Smooth muscle cell (in vitro differentiated cells): Measurements from ENCODE around the gene ABHD12B. TPM values are rescaled to one million over a fixed set of nuclear protein-coding genes. Genes with fewer than 3 reads are reported as not detected.

Source experiments
- DNase-seq: peaks from one replicate; lab custom pipeline; 2025; ENCODE audit not compliant: unreplicated experiment; lab: John Stamatoyannopoulos, UW
- H2AFZ ChIP-seq: fragments of 200-600 bp; sonication (generic); 2 replicates; pipeline ENCODE4 v1.6.0; 2016; ENCODE audit warnings: antibody characterized with exemption, low read depth, mild to moderate bottlenecking
- H3F3A ChIP-seq: fragments of 200-600 bp; sonication (generic); 2 replicates; pipeline ENCODE4 v1.6.0; 2017; ENCODE audit warnings: antibody characterized with exemption, low read depth
- H3K27ac ChIP-seq: fragments of 200-600 bp; sonication (generic); 2 replicates; pipeline ENCODE4 v1.5.1; 2016; ENCODE audit warnings: low read depth, mild to moderate bottlenecking
- H3K27me3 ChIP-seq: fragments of 200-600 bp; sonication (generic); 2 replicates; pipeline ENCODE4 v1.6.1; 2016; ENCODE audit warnings: low read depth, mild to moderate bottlenecking
- H3K36me3 ChIP-seq: fragments of 200-600 bp; sonication (generic); 2 replicates; pipeline ENCODE4 v1.5.1; 2016; ENCODE audit warnings: low read depth
- H3K4me1 ChIP-seq: fragments of 200-600 bp; sonication (generic); 2 replicates; pipeline ENCODE4 v1.5.1; 2016; ENCODE audit warnings: low read depth
- H3K4me2 ChIP-seq: fragments of 200-600 bp; sonication (generic); 2 replicates; pipeline ENCODE4 v1.6.0; 2016; ENCODE audit warnings: mild to moderate bottlenecking
- H3K4me3 ChIP-seq: fragments of 200-600 bp; sonication (generic); 2 replicates; pipeline ENCODE4 v1.5.1; 2016; ENCODE audit warnings: mild to moderate bottlenecking
- H3K79me2 ChIP-seq: fragments of 200-600 bp; sonication (generic); 2 replicates; pipeline ENCODE4 v1.6.0; 2016; ENCODE audit warnings: low read depth, mild to moderate bottlenecking
- H3K9ac ChIP-seq: fragments of 200-600 bp; sonication (generic); 2 replicates; pipeline ENCODE4 v1.6.0; 2016; ENCODE audit warnings: low read depth
- H3K9me3 ChIP-seq: fragments of 200-600 bp; sonication (generic); replicated peaks from 2 replicates; pipeline ENCODE4 v1.5.1; 2016; ENCODE audit warnings: low read depth
- H4K20me1 ChIP-seq: fragments of 200-600 bp; sonication (generic); 2 replicates; pipeline ENCODE4 v1.6.0; 2016; ENCODE audit warnings: low read depth
- WGBS: methylation state at CpG from one replicate; pipeline ENCODE4 v1.1.7; 2016; ENCODE audit warnings: low lambda C conversion rate; 5-methylcytosine and 5-hydroxymethylcytosine counted together
- polyA plus RNA-seq: library from polyadenylated mRNA; unstranded; fragments of >200 nt; fragmentation: Nextera tagmentation; extraction: Ambion mirVana; gene quantifications from 2 replicates; pipeline ENCODE4 v1.2.1, GENCODE V29; 2016
- total RNA-seq: library from RNA; depleted of rRNA; stranded (reverse); fragments of >200 nt; gene quantifications from 2 replicates; pipeline ENCODE4 v1.2.3, GENCODE V29; 2014
- TF ChIP-seq, protein P1 (sequence below): fragments of 200-600 bp; sonication (generic); IDR thresholded peaks from 2 replicates; pipeline ENCODE4 v1.5.1; 2017; ENCODE audit warnings: borderline replicate concordance, mild to moderate bottlenecking, antibody characterized with exemption; ENCODE audit not compliant: insufficient read depth, poor library complexity, severe bottlenecking

Gene ABHD12B
- total and polyA plus RNA-seq, 2 experiments from 2014 or later: not detected

DNA sequence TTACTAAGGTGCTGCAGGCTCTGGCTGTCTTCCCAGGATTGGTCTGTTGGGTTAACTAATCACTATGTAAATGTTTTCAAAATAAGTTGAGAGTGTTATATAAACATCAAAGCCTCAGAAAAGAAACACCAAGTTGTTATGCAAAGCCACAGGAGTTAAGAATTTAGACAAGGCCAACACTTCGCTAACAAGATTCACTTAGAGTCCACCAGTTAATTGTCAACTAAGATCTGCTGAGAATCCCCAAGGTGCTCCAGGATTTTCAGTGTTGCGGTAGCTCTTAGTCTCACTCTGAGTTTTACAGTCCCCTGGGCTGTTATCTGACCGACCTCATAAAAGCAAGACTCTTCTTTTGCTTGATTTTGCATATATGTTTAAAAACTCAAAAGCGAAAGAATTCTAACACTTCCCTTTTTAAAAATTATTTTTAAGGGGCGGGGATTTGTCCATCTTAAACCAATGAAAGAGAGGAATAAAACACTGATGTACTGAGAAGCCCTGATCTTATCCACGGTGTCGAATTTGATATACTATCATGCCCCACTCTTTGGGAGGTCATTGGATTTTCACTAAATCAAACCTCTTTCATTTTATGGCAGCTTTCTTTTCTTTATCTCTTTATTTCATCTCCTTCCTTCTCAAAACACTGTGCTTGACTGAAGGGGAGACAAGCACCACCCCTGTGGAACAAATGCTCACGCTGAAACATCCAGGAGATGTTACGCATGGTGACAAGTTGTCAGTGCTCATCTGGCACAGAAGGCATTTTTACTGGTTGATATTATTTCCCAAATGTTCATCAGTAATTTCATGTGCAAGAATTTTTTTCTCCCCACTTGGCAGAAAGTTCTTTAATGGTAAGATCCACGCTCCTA is 47.9 kb upstream of the ABHD12B start:
- Histone ChIP-seq H4K20me1 (peaks cover 76% of the 10 kb centered on the region), H2AFZ (no peak overlapping the region), H3F3A (peaks cover 4% of the 10 kb centered on the region), H3K79me2 (peaks cover 65% of the 10 kb centered on the region), H3K9ac (no peak overlapping the region), H3K27ac (no peak overlapping the region), H3K9me3 (no peaks in the 10 kb centered on the region), H3K36me3 (no peaks in the 10 kb centered on the region), H3K4me1 (peaks cover 19% of the 10 kb centered on the region), H3K4me3 (no peak overlapping the region), H3K4me2 (peak overlapping the region; percentile 44), H3K27me3 (no peaks in the 10 kb centered on the region)
- TF ChIP-seq, protein P1, sequence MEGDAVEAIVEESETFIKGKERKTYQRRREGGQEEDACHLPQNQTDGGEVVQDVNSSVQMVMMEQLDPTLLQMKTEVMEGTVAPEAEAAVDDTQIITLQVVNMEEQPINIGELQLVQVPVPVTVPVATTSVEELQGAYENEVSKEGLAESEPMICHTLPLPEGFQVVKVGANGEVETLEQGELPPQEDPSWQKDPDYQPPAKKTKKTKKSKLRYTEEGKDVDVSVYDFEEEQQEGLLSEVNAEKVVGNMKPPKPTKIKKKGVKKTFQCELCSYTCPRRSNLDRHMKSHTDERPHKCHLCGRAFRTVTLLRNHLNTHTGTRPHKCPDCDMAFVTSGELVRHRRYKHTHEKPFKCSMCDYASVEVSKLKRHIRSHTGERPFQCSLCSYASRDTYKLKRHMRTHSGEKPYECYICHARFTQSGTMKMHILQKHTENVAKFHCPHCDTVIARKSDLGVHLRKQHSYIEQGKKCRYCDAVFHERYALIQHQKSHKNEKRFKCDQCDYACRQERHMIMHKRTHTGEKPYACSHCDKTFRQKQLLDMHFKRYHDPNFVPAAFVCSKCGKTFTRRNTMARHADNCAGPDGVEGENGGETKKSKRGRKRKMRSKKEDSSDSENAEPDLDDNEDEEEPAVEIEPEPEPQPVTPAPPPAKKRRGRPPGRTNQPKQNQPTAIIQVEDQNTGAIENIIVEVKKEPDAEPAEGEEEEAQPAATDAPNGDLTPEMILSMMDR: no peak
- no peak for DNase-seq
- 78% methylated on average over 10 of the region's 10 CpGs for WGBS

DNA sequence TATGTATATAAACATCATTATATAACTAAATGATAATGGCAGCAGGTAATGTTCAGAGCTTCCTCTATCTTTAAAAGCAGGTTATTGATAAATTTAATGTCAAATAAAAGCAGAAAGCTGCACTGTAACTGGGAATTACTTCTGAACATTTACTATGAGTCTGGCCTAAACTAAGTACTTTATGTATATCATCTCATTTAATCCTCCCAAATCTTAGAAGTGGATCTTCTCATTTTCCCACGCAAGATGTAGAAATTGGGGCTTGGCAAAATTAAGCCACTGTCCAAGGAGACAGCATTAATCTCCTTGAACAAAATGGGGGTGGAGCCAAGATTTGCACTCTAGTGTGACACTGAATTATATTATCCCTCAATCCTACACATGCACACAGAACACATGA is 46.5 kb upstream of the ABHD12B start:
- no peaks in the 10 kb centered on the region for H3K9me3 ChIP-seq
- TF ChIP-seq, protein P1: no peak
- H3K4me2 ChIP-seq: no peak overlapping the region
- no peak overlapping the region for H3K27ac ChIP-seq
- no peak overlapping the region for H2AFZ ChIP-seq
- DNase-seq: no peak
- H3K9ac ChIP-seq: no peak overlapping the region
- no peaks in the 10 kb centered on the region for H3K27me3 ChIP-seq
- H3K4me3 ChIP-seq: no peak overlapping the region
- H3F3A ChIP-seq: peaks cover 4% of the 10 kb centered on the region
- H3K79me2 ChIP-seq: peaks cover 61% of the 10 kb centered on the region
- peaks cover 90% of the 10 kb centered on the region for H4K20me1 ChIP-seq
- H3K36me3 ChIP-seq: no peaks in the 10 kb centered on the region
- WGBS: 100% methylated on average over 1 of the region's 1 CpG
- H3K4me1 ChIP-seq: peaks cover 26% of the 10 kb centered on the region

DNA sequence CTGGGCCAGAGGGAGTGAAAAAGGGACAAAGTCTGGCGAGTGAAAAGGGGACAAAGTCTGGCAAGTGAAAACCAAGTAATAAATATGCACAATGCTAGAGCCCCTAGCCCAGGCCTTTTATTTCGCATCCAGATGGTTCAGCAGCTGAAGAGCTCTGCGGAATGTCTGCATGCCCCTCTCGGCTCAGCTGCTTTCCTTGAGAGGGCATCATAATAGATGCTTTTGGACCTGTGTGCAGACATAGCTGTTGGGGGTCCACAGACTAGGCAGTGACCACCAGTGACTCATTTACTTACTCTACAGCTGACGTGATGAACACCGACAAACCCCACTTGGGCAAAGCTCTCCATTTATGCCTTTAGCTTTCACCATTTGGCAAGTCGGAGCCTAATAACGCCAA is 45.2 kb upstream of the ABHD12B start:
- no peak for DNase-seq
- H3K79me2 ChIP-seq: peaks cover 53% of the 10 kb centered on the region
- 95% methylated on average over 8 of the region's 8 CpGs for WGBS
- H3K4me3 ChIP-seq: no peak overlapping the region
- no peak overlapping the region for H3K4me2 ChIP-seq
- H3F3A ChIP-seq: peaks cover 9% of the 10 kb centered on the region
- H3K9ac ChIP-seq: no peak overlapping the region
- H3K9me3 ChIP-seq: no peaks in the 10 kb centered on the region
- peaks cover 84% of the 10 kb centered on the region for H4K20me1 ChIP-seq
- H3K36me3 ChIP-seq: no peaks in the 10 kb centered on the region
- no peaks in the 10 kb centered on the region for H3K27me3 ChIP-seq
- no peak overlapping the region for H3K27ac ChIP-seq
- TF ChIP-seq, protein P1: no peak
- H2AFZ ChIP-seq: no peak overlapping the region
- H3K4me1 ChIP-seq: peaks cover 26% of the 10 kb centered on the region
